Coronary artery (tissue), 2 donors: ENCODE results near the gene TGIF1.

Experiments
- DNase-seq: peaks from one replicate; pipeline ENCODE4 v3.0.0-alpha.2; 2017; ENCODE audit warnings: low spot score
- H3K27ac ChIP-seq, 2 donors: fragments of 200-600 bp; sonication (generic); one replicate each; pipeline ENCODE4 v1.5.1; 2016 to 2019
- H3K4me3 ChIP-seq: fragments of 200-600 bp; sonication (generic); 2 replicates; pipeline ENCODE4 v1.5.1; 2016; ENCODE audit warnings: mild to moderate bottlenecking, moderate library complexity
- CTCF ChIP-seq: fragments of 200-600 bp; sonication (generic); IDR thresholded peaks from one replicate; pipeline ENCODE4 v1.5.1; 2019; ENCODE audit warnings: antibody characterized with exemption

TGIF1 gene

GRCh38 chr18:3447068-3447894 lies 2.7 kb upstream of the TGIF1 start:
- peak; percentile 84 for DNase-seq
- Histone ChIP-seq H3K27ac (peak overlapping the region; percentile 97), H3K4me3 (peak overlapping the region; percentile 77)
- no peak for TF ChIP-seq CTCF

- DNase-seq, result peak; percentile 98
- peak overlapping the region; percentile 77 for H3K4me3 ChIP-seq
- H3K27ac ChIP-seq, result peak overlapping the region; percentile 97
- TF ChIP-seq CTCF, result no peak
Measured at GRCh38 chr18:3447895-3448837, 1.8 kb upstream of the TGIF1 start.

- no peak for TF ChIP-seq CTCF
- Histone ChIP-seq H3K27ac (peak overlapping the region; percentile 97), H3K4me3 (peak overlapping the region; percentile 77)
- no peak for DNase-seq
Measured at GRCh38 chr18:3448838-3449511, 997 bp upstream of the TGIF1 start.

- DNase-seq, result peak; percentile 95
- Histone ChIP-seq H3K27ac (peak overlapping the region; percentile 97), H3K4me3 (peak overlapping the region; percentile 77)
- TF ChIP-seq CTCF, result no peak
Measured at GRCh38 chr18:3449512-3450011, 410 bp upstream of the TGIF1 start.

- Histone ChIP-seq H3K4me3 (peak overlapping the region; percentile 77), H3K27ac (peak overlapping the region; percentile 97)
- DNase-seq, result no peak
- no peak for TF ChIP-seq CTCF
Measured at GRCh38 chr18:3450799-3451182, 819 bp downstream of the TGIF1 start.

- peak; percentile 97 for DNase-seq
- TF ChIP-seq CTCF, result no peak
- H3K27ac ChIP-seq, result peak overlapping the region; percentile 97
- H3K4me3 ChIP-seq, result peak overlapping the region; percentile 77
Measured at GRCh38 chr18:3451183-3451988, 1.4 kb downstream of the TGIF1 start.
